Ishikawa (cell line): Measurements from ENCODE around the gene IMMP2L.

Source experiments
- CEBPB ChIP-seq: IDR thresholded peaks from 2 replicates; pipeline ENCODE4 v1.6.1; 2012
- EGR1 ChIP-seq: IDR thresholded peaks from 2 replicates; pipeline ENCODE4 v1.6.1; 2012
- NFIC ChIP-seq: IDR thresholded peaks from 2 replicates; pipeline ENCODE4 v1.6.1; 2012
- RAD21 ChIP-seq: IDR thresholded peaks from 2 replicates; pipeline ENCODE4 v1.6.1; 2012; ENCODE audit warnings: low read depth
- TF ChIP-seq, protein P1 (sequence below): IDR thresholded peaks from 2 replicates; pipeline ENCODE4 v1.6.1; 2012
- TF ChIP-seq, protein P2 (sequence below): IDR thresholded peaks from 2 replicates; pipeline ENCODE4 v1.6.1; 2012

DNA sequence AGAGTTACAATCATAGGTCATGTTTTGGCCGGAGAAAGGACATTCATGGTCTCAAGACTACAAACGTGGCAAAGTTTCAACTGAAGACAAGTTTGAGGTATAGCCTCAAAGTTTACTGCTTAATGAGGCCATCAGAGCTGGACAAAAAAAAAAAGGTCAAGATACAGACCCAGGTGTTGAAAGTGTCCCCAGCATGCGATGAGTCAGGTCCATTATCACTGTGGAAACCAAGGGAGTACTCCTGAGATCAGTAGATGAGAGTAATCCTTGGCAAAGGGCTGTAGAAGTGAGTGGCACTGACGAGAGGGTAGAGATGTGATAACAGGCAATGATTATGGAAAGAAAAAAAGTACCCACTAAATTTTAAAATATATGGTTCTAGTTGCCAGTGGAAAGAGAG, 551.5 kb downstream of the IMMP2L start:
- TF ChIP-seq RAD21 (no peak), EGR1 (no peak), NFIC (no peak), CEBPB (no peak)
- TF ChIP-seq, protein P1, sequence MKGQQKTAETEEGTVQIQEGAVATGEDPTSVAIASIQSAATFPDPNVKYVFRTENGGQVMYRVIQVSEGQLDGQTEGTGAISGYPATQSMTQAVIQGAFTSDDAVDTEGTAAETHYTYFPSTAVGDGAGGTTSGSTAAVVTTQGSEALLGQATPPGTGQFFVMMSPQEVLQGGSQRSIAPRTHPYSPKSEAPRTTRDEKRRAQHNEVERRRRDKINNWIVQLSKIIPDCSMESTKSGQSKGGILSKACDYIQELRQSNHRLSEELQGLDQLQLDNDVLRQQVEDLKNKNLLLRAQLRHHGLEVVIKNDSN, result no peak
- TF ChIP-seq, protein P2, sequence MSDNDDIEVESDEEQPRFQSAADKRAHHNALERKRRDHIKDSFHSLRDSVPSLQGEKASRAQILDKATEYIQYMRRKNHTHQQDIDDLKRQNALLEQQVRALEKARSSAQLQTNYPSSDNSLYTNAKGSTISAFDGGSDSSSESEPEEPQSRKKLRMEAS, result no peak
